Subcutaneous adipose tissue (tissue), 4 donors: ENCODE measurements around the gene MVK. TPM values are rescaled to one million over a fixed set of nuclear protein-coding genes. Genes with fewer than 3 reads are reported as not detected.

Experiments used
- total RNA-seq, 4 donors: library from RNA; depleted of rRNA; stranded (reverse); fragments of >200 nt; gene quantifications; one replicate each; pipeline ENCODE4 v1.1.0, GENCODE V29; 2016
- TF ChIP-seq, protein P1 (sequence below): fragments of 450-650 bp; IDR thresholded peaks from one replicate; pipeline ENCODE4 v1.5.1; 2016; ENCODE audit warnings: low read depth, mild to moderate bottlenecking, control low read depth, antibody characterized with exemption, moderate library complexity

Gene MVK
- total RNA-seq, 4 donors from 2014 or later = 5.4 to 15.1 (median 11.5) TPM

GRCh38 chr12:109578330-109578927, 4.8 kb downstream of the MVK start:
- TF ChIP-seq, protein P1, sequence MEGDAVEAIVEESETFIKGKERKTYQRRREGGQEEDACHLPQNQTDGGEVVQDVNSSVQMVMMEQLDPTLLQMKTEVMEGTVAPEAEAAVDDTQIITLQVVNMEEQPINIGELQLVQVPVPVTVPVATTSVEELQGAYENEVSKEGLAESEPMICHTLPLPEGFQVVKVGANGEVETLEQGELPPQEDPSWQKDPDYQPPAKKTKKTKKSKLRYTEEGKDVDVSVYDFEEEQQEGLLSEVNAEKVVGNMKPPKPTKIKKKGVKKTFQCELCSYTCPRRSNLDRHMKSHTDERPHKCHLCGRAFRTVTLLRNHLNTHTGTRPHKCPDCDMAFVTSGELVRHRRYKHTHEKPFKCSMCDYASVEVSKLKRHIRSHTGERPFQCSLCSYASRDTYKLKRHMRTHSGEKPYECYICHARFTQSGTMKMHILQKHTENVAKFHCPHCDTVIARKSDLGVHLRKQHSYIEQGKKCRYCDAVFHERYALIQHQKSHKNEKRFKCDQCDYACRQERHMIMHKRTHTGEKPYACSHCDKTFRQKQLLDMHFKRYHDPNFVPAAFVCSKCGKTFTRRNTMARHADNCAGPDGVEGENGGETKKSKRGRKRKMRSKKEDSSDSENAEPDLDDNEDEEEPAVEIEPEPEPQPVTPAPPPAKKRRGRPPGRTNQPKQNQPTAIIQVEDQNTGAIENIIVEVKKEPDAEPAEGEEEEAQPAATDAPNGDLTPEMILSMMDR = no peak

DNA sequence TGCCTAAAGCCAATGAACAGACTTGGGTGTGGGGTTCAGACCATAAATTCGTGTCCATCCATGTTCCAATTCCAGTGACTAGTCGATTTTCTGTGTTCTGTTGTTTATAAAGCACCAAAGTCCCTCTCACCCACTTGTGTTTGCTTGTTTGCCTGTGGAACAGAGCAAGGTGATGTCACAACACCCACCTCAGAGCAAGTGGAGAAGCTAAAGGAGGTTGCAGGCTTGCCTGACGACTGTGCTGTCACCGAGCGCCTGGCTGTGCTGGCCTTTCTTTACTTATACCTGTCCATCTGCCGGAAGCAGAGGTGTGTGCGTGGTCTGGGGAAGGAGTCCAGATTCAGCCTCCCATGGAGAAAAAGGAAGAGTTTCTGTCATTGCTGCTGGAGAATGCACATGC, 6.0 kb downstream of the MVK start:
- TF ChIP-seq, protein P1 = no peak

DNA sequence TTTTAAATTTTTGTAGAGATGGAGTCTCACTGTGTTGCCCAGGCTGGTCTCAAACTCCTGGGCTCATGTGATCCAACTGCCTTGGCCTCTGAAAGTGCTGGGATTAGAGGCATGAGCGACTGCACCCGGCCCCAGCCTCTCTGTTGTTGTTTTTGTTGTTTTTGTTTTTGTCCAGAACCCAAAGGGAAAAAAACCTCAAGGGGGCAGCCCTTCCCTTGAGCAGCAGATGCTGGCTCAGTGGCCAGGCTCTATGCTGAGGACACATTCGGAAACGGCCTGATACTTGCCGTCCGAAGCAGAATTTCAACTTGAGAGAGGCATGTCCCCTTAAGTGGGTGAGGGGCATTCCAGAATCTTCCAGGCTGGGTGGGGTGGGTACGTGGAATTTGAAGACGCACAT, 6.7 kb downstream of the MVK start:
- TF ChIP-seq, protein P1 = no peak

GRCh38 chr12:109580684-109581333, 7.2 kb downstream of the MVK start:
- TF ChIP-seq, protein P1 = no peak

DNA sequence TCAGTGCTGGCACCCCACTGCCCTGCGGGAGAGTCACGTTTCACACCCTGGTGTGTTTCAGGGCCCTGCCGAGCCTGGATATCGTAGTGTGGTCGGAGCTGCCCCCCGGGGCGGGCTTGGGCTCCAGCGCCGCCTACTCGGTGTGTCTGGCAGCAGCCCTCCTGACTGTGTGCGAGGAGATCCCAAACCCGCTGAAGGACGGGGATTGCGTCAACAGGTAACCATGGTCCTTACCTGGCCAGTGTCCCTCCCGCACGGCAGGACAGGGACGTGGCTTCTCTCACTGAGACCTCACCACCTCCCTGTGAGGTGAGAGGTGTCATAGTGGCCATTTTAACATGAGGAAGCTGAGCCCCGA, 7.7 kb downstream of the MVK start:
- TF ChIP-seq, protein P1 = no peak

GRCh38 chr12:109581856-109582255, 8.3 kb downstream of the MVK start:
- TF ChIP-seq, protein P1 = no peak

- TF ChIP-seq, protein P1 = no peak
These were observed 9.0 kb downstream of the MVK start for GRCh38 chr12:109582636-109583035.
